HCEC 1CT (cell line): ENCODE measurements around the gene TMEM106C.

Experiments
- DNase-seq: peaks from one replicate; pipeline ENCODE4 v3.0.0-alpha.2; 2017

TMEM106C gene

GRCh38 chr12:47980779-47981495 lies 17.5 kb downstream of the TMEM106C start:
- no peak for DNase-seq

DNA sequence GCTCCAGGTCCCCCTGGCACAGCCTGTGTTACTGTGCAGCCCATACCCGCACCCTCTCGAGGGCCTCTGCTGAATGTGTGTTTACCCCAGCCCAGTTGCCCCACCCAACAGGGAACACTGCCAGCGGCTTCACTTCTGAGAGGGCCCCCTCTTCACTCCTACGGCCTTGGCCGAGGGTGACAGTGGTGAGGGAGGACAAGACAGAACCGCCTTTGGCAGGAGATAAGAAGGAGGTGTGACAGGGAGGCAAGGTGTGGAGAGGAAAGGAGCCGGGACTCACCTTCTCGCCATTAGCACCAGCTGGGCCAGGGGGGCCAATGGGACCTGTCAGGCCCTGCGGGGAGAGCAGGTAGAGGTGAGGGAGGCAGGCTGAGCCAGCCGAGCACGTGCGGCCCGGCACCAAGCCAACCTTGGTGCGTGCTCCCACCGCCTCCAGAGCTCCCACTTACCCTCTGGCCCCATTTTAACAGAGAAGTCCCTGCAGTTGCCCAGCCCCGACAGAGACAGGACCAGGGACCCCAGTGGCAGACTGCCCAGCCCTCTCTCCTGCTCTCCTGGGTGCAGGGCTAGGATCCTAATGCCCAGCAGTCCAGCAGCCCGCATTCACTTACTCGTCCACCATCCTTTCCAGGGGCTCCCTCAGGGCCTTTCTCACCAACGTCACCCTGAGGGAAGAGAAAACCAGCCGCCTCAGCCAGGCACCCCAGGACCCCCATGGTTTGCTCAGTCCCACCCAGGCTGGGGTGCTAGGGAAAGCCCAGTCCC lies 18.3 kb downstream of the TMEM106C start:
- DNase-seq = no peak

- no peak for DNase-seq
These were observed 18.9 kb downstream of the TMEM106C start for GRCh38 chr12:47982311-47982710.

DNA sequence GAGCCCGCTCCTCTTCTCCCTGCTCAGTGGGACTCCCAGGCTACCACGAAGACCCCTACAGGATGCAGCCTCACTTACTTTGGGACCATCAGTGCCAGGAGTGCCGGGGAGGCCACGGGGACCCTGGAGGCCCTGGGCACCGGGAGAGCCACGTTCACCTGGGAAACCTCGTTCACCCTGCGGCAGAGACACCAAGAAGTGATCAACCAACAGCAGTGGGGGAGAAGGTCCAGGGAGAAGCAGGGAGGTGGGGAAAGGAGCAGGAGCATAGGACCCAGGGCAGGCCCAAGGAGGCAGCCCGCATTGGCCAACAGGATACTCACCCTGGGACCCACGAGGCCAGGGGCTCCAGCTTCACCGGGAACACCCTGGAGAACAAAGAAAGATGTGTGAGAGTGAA lies 19.4 kb downstream of the TMEM106C start:
- DNase-seq = no peak

- no peak for DNase-seq
These were observed 20.2 kb downstream of the TMEM106C start for GRCh38 chr12:47983541-47984115.

DNA sequence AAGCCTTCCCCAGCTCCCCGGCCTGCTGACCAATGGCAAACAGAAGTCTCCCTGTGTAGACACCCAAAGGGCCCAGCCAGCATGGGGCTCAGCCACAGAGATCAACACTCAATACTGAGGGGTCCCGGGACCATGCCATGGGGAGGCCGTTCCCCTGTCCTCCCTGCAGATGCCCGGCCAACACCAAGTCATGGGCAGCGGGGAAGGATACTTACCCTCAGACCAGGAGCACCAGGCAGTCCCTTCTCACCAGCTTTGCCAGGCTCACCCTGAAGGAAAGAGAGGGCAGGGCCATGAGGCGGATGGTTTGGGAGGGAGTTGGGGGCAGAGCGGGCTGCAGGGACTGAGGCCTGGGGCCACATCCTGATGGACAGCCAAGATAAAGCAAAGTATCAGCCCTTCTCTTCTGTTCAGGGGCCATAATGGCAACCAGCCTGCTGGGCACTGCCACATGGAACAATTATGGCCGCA lies 21.0 kb downstream of the TMEM106C start:
- DNase-seq = no peak

DNA sequence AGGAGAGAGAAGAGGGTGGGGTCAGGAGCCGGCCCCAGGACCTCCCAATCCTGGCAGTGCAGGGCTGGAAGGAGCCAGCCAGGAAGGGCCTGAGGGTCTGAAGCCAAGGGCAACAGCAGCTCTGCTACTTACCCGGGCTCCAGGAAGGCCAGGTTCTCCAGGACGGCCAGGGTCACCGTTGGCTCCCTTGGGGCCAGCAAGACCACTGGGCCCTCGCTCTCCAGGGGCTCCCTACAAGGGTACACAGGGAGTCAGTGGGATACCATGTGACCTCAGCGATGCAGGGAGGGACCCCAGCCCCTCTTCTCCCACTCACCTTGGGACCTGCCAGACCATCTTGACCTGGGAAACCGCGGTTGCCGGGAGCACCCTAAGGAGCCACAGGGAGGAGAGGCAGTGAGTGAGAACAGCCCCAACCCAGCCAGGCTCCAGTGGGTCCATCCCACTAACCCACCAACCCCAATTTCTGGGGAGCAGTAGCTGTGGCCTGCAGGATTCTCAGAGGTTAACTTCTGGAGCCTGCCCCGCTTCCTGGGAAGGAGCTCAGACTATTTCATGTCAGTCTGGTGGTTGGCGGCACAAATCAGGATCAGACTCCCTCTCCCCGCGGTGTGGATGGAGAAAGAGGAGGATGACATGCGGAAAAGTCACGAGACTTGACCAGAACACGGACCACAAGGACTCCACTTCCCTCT lies 22.3 kb downstream of the TMEM106C start:
- no peak for DNase-seq

GRCh38 chr12:47986291-47986660 lies 22.9 kb downstream of the TMEM106C start:
- DNase-seq = no peak

DNA sequence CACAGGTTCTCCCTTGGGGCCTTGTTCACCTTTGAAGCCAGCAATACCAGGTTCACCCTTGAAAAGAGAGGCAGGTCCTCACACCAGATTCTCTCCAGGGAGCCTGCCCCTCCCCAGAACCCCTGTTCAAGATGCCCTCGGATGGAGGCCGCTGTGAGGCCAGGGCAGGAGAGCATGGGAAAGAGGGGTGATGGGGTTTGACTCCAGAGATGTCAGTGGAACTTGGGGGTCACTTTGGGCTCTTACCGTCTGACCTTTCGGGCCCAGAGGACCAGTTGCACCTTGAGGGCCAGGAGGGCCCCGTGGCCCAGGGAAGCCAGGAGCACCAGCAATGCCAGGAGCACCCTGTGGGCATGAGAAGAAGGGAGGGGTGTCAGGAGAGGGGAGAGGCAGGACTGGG lies 23.4 kb downstream of the TMEM106C start:
- no peak for DNase-seq

DNA sequence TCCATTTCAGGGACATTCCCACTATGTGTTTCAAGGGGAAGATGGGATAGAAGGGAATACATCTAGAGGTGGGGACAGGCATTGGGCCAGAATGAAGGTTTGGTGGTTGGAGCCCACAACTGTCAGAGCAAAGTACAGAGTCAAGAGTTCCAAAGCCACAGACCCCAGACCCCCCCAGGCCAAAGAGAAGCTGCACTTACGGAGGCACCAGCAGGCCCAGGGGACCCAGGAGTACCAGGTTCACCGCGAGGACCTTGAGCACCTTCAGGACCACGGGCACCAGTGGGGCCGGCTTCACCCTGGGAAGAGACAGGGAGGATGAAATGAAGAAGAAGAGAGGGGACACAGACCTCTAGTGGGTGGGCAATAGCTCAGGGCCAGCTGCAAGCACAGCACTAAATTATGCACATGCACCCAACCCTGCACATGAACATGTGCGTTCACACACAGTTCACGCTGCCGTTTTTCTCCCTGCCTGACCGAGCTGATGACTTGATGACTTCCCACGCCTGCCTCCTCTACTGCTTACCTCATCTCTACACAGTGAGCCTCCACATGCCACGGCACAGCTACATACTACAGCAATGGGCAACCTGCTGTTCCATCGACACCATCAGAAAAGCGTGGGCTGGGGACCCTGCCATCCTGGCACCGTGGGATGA lies 24.1 kb downstream of the TMEM106C start:
- no peak for DNase-seq

GRCh38 chr12:47988073-47989022 lies 25.0 kb downstream of the TMEM106C start:
- DNase-seq = no peak

GRCh38 chr12:47989023-47989417 lies 25.6 kb downstream of the TMEM106C start:
- no peak for DNase-seq

GRCh38 chr12:47989666-47990065 lies 26.3 kb downstream of the TMEM106C start:
- no peak for DNase-seq

GRCh38 chr12:47990351-47991105 lies 27.1 kb downstream of the TMEM106C start:
- DNase-seq = peak; percentile 16

- no peak for DNase-seq
These were observed 28.0 kb downstream of the TMEM106C start for GRCh38 chr12:47991106-47992061.

GRCh38 chr12:47992776-47993175 lies 29.4 kb downstream of the TMEM106C start:
- DNase-seq = no peak

GRCh38 chr12:47993491-47993890 lies 30.1 kb downstream of the TMEM106C start:
- no peak for DNase-seq

GRCh38 chr12:47995981-47996401 lies 32.6 kb downstream of the TMEM106C start:
- no peak for DNase-seq

DNA sequence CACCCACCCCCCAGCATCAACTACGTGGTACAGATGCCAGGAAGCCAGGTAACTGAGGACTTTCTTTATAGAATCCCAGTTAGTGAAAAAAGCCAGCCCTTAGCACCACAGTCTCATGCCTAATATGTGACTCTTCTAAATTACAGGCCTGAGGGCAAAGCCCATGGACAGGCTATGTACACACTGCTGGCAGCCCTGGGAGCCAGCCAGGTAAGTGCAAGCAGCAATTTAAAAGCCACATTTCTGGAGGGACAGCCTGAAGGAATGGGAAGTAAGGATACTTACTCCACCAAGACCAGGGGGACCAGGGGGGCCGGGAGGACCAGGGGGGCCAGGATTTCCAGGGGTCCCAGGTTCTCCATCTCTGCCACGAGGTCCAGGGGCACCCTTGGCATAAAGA lies 33.9 kb downstream of the TMEM106C start:
- no peak for DNase-seq

- no peak for DNase-seq
These were observed 36.4 kb downstream of the TMEM106C start for GRCh38 chr12:47999816-48000215.
